Erythroblast (primary cell): ENCODE data around the gene LINC00237.

Experiments
- GATA1 ChIP-seq: IDR thresholded peaks from 2 replicates; pipeline ENCODE4 v1.6.1; 2011; ENCODE audit warnings: low read depth, mild to moderate bottlenecking, control low read depth, low read length, moderate library complexity
- POLR2A ChIP-seq: IDR thresholded peaks from 2 replicates; pipeline ENCODE4 v1.6.1; 2011; ENCODE audit warnings: mild to moderate bottlenecking, low read length

GRCh38 chr20:21141825-21142224, 35.7 kb upstream of the LINC00237 start:
- TF ChIP-seq POLR2A (no peak), GATA1 (no peak)
